K562 (cell line): ENCODE data around the gene PTK7. TPM values are rescaled to one million over a fixed set of nuclear protein-coding genes. Genes with fewer than 3 reads are reported as not detected.

Experiments used
- ARID2 ChIP-seq: fragments of 450-650 bp; IDR thresholded peaks from 2 replicates; pipeline ENCODE4 v1.6.1; 2017; ENCODE audit warnings: antibody characterized with exemption, mild to moderate bottlenecking
- CCNT2 ChIP-seq: IDR thresholded peaks from 2 replicates; pipeline ENCODE4 v1.6.1; 2011; ENCODE audit warnings: borderline replicate concordance, low read depth, mild to moderate bottlenecking, moderate library complexity, mixed read lengths, low read length; ENCODE audit not compliant: insufficient read length; ENCODE audit errors: extremely low read depth
- JUND ChIP-seq, 2 experiments: IDR thresholded peaks; 2 replicates in 1 of 2; 3 replicates in 1 of 2; pipeline ENCODE4 v1.6.1; 2011; ENCODE audit warnings: borderline replicate concordance in 2 of 2, low read depth in 2 of 2, low read length in 2 of 2, improper control_type of control experiment in 1 of 2, missing biosample characterization in 1 of 2, missing genetic modification characterization in 1 of 2, missing genetic modification reagents in 1 of 2
- RBFOX2 ChIP-seq: fragments of 200-400 bp; formaldehyde crosslinking; IDR thresholded peaks from 2 replicates; pipeline ENCODE4 v1.6.1; 2017; ENCODE audit warnings: low read depth, mild to moderate bottlenecking, low read length, moderate library complexity
- SMC3 ChIP-seq: conservative IDR thresholded peaks from 2 replicates; pipeline ENCODE4 v1.6.1; 2011; ENCODE audit warnings: low read depth, low read length, improper control_type of control experiment; ENCODE audit not compliant: insufficient read depth
- TCF3 ChIP-seq: sonication (generic); formaldehyde crosslinking; IDR thresholded peaks from 2 replicates; pipeline ENCODE4 v1.4.0; 2020; ENCODE audit warnings: mild to moderate bottlenecking, missing genetic modification reagents
- ZNF766 ChIP-seq: fragments of 200-800 bp; sonication (Bioruptor generic); conservative IDR thresholded peaks from 2 replicates; pipeline ENCODE4 v1.6.1; 2016; ENCODE audit warnings: missing genetic modification characterization, missing compliant biosample characterization
- polyA plus RNA-seq, 8 experiments: library from polyadenylated mRNA; depleted of rRNA in 4 of 8; stranded (reverse) in 5 of 8; unstranded in 3 of 8; fragments of >200 nt; fragmentation: Nextera tagmentation in 2 of 8; fragmentation: Illumina TruSeq in 1 of 8; extraction: Ambion mirVana in 2 of 8; extraction: Trizol in 1 of 8; gene quantifications; 2 replicates each; pipeline versions ENCODE4 v1.2.1 to v1.2.3, GENCODE V29; 2011 to 2014; ENCODE audit warnings: inconsistent platforms in 1 of 8, missing spikeins in 1 of 8
- total RNA-seq, 7 experiments: library from RNA; depleted of rRNA in 6 of 7; stranded (reverse); fragments of >200 nt in 6 of 7; fragmentation: Illumina TruSeq in 2 of 7; extraction: Trizol in 2 of 7; gene quantifications; 2 replicates each; pipeline versions ENCODE4 v1.2.1 to v1.2.3, GENCODE V29; 2011 to 2021; ENCODE audit warnings: low replicate concordance in 1 of 7
- TF ChIP-seq, protein P1 (sequence below): fragments of 450-650 bp; IDR thresholded peaks from 2 replicates; pipeline ENCODE4 v1.7.1; 2018; ENCODE audit warnings: mild to moderate bottlenecking, low read depth; ENCODE audit not compliant: partially characterized antibody
- TF ChIP-seq, protein P2 (sequence below): fragments of 150-350 bp; IDR thresholded peaks from 2 replicates; pipeline ENCODE4 v1.6.1; 2014; ENCODE audit warnings: low read depth, mild to moderate bottlenecking, low read length, borderline replicate concordance
- TF ChIP-seq, protein P3 (sequence below): sonication (generic); formaldehyde crosslinking; IDR thresholded peaks from 2 replicates; pipeline ENCODE4 v1.9.0; 2022; ENCODE audit warnings: mild to moderate bottlenecking, missing genetic modification reagents
- TF ChIP-seq, protein P4 (sequence below): sonication (generic); formaldehyde crosslinking; IDR thresholded peaks from 2 replicates; pipeline ENCODE4 v1.8.0; 2022; ENCODE audit warnings: mild to moderate bottlenecking, missing genetic modification reagents

PTK7 gene
- total and polyA plus RNA-seq, 9 of the 15 experiments (the other 6 are each of a cell fraction or from before 2014, with no cell fraction given), result 0.20 to 6.8 (median 4.2) TPM

DNA sequence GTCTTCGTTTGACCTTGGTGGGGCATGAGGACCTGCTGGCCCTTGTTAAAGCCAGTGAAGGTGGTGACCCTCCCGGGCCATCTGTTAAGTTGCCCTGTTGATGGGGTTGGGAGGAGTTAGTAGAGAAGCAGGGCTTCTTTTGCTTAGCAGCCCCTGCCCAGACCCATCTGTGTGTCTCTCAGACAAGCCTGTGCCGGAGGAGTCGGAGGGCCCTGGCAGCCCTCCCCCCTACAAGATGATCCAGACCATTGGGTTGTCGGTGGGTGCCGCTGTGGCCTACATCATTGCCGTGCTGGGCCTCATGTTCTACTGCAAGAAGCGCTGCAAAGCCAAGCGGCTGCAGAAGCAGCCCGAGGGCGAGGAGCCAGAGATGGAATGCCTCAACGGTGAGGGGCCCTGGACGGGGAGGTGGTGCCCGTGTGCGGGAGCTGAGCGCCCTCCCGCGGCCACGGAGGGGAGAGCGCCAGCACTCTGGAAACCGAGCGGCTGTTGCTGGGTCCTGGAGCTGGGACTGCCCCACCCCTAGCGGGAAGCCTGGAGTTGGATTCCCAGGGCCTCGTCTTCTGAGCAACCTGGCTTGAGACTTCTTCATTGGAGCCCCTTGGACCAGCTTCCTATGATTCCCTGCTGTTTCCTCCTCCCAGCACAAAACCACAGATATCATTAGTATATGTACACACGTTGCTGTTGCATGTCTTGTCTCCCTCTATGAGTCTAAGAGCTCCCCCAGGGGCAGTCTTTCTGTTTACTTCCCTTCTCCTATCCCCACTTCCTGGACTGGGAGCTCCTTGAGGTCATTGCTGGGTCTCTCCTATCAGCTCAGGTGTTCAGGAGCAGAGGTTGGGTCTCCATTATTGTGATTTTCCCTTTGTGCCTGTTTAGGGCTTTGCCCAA is 67.4 kb downstream of the PTK7 start (continued):
- TF ChIP-seq, protein P1, sequence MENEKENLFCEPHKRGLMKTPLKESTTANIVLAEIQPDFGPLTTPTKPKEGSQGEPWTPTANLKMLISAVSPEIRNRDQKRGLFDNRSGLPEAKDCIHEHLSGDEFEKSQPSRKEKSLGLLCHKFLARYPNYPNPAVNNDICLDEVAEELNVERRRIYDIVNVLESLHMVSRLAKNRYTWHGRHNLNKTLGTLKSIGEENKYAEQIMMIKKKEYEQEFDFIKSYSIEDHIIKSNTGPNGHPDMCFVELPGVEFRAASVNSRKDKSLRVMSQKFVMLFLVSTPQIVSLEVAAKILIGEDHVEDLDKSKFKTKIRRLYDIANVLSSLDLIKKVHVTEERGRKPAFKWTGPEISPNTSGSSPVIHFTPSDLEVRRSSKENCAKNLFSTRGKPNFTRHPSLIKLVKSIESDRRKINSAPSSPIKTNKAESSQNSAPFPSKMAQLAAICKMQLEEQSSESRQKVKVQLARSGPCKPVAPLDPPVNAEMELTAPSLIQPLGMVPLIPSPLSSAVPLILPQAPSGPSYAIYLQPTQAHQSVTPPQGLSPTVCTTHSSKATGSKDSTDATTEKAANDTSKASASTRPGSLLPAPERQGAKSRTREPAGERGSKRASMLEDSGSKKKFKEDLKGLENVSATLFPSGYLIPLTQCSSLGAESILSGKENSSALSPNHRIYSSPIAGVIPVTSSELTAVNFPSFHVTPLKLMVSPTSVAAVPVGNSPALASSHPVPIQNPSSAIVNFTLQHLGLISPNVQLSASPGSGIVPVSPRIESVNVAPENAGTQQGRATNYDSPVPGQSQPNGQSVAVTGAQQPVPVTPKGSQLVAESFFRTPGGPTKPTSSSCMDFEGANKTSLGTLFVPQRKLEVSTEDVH, result peak; percentile 18
- TF ChIP-seq TCF3 (CRISPR knock-in tag) (0 out of 2 replicates have a peak, but pooled peaks have one; percentile 33), ARID2 (peak; percentile 98), SMC3 (peak; percentile 99), CCNT2 (peak; percentile 41), RBFOX2 (0 out of 2 replicates have a peak, but pooled peaks have one; percentile 38), ZNF766 (CRISPR knock-in tag) (0 out of 2 replicates have a peak, but pooled peaks have one; percentile 25), JUND (IDR thresholded peaks at IDR 0.05; ENCODE audit: borderline replicate concordance, low read depth, low read length) (peak; percentile 46; the same call in 1 of the 2 replicates), JUND (tag; IDR thresholded peaks at IDR 0.05; ENCODE audit: borderline replicate concordance, low read depth, low read length) (peak; percentile 31; the same call in 1 of the 3 replicates)
- TF ChIP-seq, protein P2, sequence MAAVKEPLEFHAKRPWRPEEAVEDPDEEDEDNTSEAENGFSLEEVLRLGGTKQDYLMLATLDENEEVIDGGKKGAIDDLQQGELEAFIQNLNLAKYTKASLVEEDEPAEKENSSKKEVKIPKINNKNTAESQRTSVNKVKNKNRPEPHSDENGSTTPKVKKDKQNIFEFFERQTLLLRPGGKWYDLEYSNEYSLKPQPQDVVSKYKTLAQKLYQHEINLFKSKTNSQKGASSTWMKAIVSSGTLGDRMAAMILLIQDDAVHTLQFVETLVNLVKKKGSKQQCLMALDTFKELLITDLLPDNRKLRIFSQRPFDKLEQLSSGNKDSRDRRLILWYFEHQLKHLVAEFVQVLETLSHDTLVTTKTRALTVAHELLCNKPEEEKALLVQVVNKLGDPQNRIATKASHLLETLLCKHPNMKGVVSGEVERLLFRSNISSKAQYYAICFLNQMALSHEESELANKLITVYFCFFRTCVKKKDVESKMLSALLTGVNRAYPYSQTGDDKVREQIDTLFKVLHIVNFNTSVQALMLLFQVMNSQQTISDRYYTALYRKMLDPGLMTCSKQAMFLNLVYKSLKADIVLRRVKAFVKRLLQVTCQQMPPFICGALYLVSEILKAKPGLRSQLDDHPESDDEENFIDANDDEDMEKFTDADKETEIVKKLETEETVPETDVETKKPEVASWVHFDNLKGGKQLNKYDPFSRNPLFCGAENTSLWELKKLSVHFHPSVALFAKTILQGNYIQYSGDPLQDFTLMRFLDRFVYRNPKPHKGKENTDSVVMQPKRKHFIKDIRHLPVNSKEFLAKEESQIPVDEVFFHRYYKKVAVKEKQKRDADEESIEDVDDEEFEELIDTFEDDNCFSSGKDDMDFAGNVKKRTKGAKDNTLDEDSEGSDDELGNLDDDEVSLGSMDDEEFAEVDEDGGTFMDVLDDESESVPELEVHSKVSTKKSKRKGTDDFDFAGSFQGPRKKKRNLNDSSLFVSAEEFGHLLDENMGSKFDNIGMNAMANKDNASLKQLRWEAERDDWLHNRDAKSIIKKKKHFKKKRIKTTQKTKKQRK, result no peak
- TF ChIP-seq, protein P3, sequence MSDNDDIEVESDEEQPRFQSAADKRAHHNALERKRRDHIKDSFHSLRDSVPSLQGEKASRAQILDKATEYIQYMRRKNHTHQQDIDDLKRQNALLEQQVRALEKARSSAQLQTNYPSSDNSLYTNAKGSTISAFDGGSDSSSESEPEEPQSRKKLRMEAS (CRISPR knock-in tag), result 0 out of 2 replicates have a peak, but pooled peaks have one; percentile 32
- TF ChIP-seq, protein P4, sequence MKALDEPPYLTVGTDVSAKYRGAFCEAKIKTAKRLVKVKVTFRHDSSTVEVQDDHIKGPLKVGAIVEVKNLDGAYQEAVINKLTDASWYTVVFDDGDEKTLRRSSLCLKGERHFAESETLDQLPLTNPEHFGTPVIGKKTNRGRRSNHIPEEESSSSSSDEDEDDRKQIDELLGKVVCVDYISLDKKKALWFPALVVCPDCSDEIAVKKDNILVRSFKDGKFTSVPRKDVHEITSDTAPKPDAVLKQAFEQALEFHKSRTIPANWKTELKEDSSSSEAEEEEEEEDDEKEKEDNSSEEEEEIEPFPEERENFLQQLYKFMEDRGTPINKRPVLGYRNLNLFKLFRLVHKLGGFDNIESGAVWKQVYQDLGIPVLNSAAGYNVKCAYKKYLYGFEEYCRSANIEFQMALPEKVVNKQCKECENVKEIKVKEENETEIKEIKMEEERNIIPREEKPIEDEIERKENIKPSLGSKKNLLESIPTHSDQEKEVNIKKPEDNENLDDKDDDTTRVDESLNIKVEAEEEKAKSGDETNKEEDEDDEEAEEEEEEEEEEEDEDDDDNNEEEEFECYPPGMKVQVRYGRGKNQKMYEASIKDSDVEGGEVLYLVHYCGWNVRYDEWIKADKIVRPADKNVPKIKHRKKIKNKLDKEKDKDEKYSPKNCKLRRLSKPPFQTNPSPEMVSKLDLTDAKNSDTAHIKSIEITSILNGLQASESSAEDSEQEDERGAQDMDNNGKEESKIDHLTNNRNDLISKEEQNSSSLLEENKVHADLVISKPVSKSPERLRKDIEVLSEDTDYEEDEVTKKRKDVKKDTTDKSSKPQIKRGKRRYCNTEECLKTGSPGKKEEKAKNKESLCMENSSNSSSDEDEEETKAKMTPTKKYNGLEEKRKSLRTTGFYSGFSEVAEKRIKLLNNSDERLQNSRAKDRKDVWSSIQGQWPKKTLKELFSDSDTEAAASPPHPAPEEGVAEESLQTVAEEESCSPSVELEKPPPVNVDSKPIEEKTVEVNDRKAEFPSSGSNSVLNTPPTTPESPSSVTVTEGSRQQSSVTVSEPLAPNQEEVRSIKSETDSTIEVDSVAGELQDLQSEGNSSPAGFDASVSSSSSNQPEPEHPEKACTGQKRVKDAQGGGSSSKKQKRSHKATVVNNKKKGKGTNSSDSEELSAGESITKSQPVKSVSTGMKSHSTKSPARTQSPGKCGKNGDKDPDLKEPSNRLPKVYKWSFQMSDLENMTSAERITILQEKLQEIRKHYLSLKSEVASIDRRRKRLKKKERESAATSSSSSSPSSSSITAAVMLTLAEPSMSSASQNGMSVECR, result peak; percentile 57; the same call in 1 of the 2 replicates
